HL-60 (cell line): ENCODE data around the gene SDK1.

Experiments
- DNase-seq, 2 experiments: peaks; one replicate each; pipeline ENCODE4 v3.0.0-alpha.2; 2010 to 2020; ENCODE audit warnings: low read depth in 1 of 2, low spot score in 1 of 2
- H3K27ac ChIP-seq: fragments of 250-450 bp; sonication (Bioruptor Pico); replicated peaks from 2 replicates; pipeline ENCODE4 v1.5.1; 2020; ENCODE audit warnings: mild to moderate bottlenecking, moderate library complexity
- H3K27me3 ChIP-seq: fragments of 250-450 bp; sonication (Bioruptor Pico); 2 replicates; pipeline ENCODE4 v1.5.1; 2021; ENCODE audit warnings: mild to moderate bottlenecking, moderate library complexity; ENCODE audit not compliant: insufficient read depth, poor library complexity, severe bottlenecking
- H3K4me3 ChIP-seq: replicated peaks from 2 replicates; pipeline ENCODE4 v1.5.1; 2011; ENCODE audit warnings: mild to moderate bottlenecking, control low read depth, low read length; ENCODE audit not compliant: insufficient read depth
- CTCF ChIP-seq: IDR thresholded peaks from one replicate; pipeline ENCODE4 v1.5.1; 2011; ENCODE audit warnings: low read length, control low read depth, inconsistent platforms; ENCODE audit not compliant: insufficient read depth
- GABPA ChIP-seq: IDR thresholded peaks from 2 replicates; pipeline ENCODE4 v1.6.1; 2012; ENCODE audit warnings: low read depth
- POLR2AphosphoS5 ChIP-seq: IDR thresholded peaks from 2 replicates; pipeline ENCODE4 v1.6.1; 2012; ENCODE audit warnings: low read depth
- REST ChIP-seq: IDR thresholded peaks from 2 replicates; pipeline ENCODE4 v1.6.1; 2012; ENCODE audit warnings: low read depth; ENCODE audit not compliant: insufficient replicate concordance
- SPI1 ChIP-seq: IDR thresholded peaks from 2 replicates; pipeline ENCODE4 v1.6.1; 2012; ENCODE audit warnings: low read depth, mild to moderate bottlenecking, borderline replicate concordance

SDK1 gene

GRCh38 chr7:3791327-3791726, 490.3 kb downstream of the SDK1 start:
- TF ChIP-seq SPI1 (no peak), CTCF (no peak), POLR2AphosphoS5 (no peak), GABPA (no peak), REST (no peak)
- no peak for DNase-seq
- no peaks in the 10 kb centered on the region for H3K27me3 ChIP-seq
- no peak overlapping the region for H3K4me3 ChIP-seq
- no peak overlapping the region for H3K27ac ChIP-seq

- Histone ChIP-seq H3K27ac (no peak overlapping the region), H3K27me3 (no peaks in the 10 kb centered on the region), H3K4me3 (no peak overlapping the region)
- no peak for DNase-seq
- TF ChIP-seq CTCF, result no peak
- no peak for TF ChIP-seq SPI1
- TF ChIP-seq POLR2AphosphoS5, result no peak
- TF ChIP-seq GABPA, result no peak
- TF ChIP-seq REST, result no peak
These were observed 494.1 kb downstream of the SDK1 start for GRCh38 chr7:3795141-3795540.

- no peaks in the 10 kb centered on the region for H3K27me3 ChIP-seq
- DNase-seq, result no peak
- TF ChIP-seq CTCF, result no peak
- TF ChIP-seq GABPA, result no peak
- TF ChIP-seq POLR2AphosphoS5, result no peak
- no peak for TF ChIP-seq SPI1
- TF ChIP-seq REST, result no peak
These were observed 494.7 kb downstream of the SDK1 start for GRCh38 chr7:3795781-3796180.

More at GRCh38 chr7:3795781-3796180, 494.7 kb downstream of the SDK1 start:
- Histone ChIP-seq H3K4me3 (no peak overlapping the region), H3K27ac (no peak overlapping the region)
